OCI-LY7 (cell line): ENCODE measurements around the gene MGAT4C. TPM values are rescaled to one million over a fixed set of nuclear protein-coding genes. Genes with fewer than 3 reads are reported as not detected.

ENCODE experiments used
- BruUV-seq: library from RNA; stranded (reverse); fragments of 400-500 nt; replicated peaks from 2 replicates; lab custom pipeline; 2021; lab: Mats Ljungman, UMichigan
- CTCF ChIA-PET: fragments of 300-600 bp; sonication (Branson Sonifier 250); formaldehyde crosslinking; loops from one replicate; lab custom pipeline; 2022; ENCODE audit warnings: antibody characterized with exemption; ENCODE audit not compliant: unreplicated experiment; lab: Charles Lee
- POLR2A ChIA-PET: fragments of 300-600 bp; sonication (Branson Sonifier 250); formaldehyde crosslinking; loops from one replicate; lab custom pipeline; 2022; ENCODE audit warnings: antibody characterized with exemption; lab: Charles Lee
- DNase-seq: peaks from one replicate; pipeline ENCODE4 v3.0.0-alpha.2; 2015; ENCODE audit warnings: low spot score
- H2AFZ ChIP-seq: fragments of 200-600 bp; sonication (generic), shearing (Covaris generic); 2 replicates; pipeline ENCODE4 v1.6.1; 2014; ENCODE audit warnings: mild to moderate bottlenecking, antibody characterized with exemption, low read length, moderate library complexity
- H3K27ac ChIP-seq: fragments of 200-600 bp; sonication (generic); 2 replicates; pipeline ENCODE4 v1.5.1; 2014; ENCODE audit warnings: mixed run types, low read depth, mild to moderate bottlenecking, moderate library complexity, low read length, inconsistent platforms; ENCODE audit not compliant: poor library complexity, severe bottlenecking
- H3K36me3 ChIP-seq: fragments of 200-600 bp; sonication (generic); 2 replicates; pipeline ENCODE4 v1.6.1; 2014; ENCODE audit warnings: mild to moderate bottlenecking, antibody characterized with exemption, low read length, moderate library complexity, mixed read lengths; ENCODE audit not compliant: insufficient read depth
- H3K4me1 ChIP-seq: fragments of 200-600 bp; sonication (generic); 2 replicates; pipeline ENCODE4 v1.5.1; 2014; ENCODE audit warnings: mild to moderate bottlenecking, low read length; ENCODE audit not compliant: insufficient read depth, poor library complexity, severe bottlenecking
- H3K4me2 ChIP-seq: fragments of 200-600 bp; sonication (generic); 2 replicates; pipeline ENCODE4 v1.6.1; 2014; ENCODE audit warnings: mild to moderate bottlenecking, low read length
- H3K4me3 ChIP-seq: fragments of 200-600 bp; sonication (generic); 2 replicates; pipeline ENCODE4 v1.5.1; 2014; ENCODE audit warnings: mild to moderate bottlenecking, low read depth, low read length; ENCODE audit not compliant: poor library complexity, severe bottlenecking
- H3K79me2 ChIP-seq: fragments of 200-600 bp; sonication (generic); 2 replicates; pipeline ENCODE4 v1.6.1; 2016; ENCODE audit warnings: low read depth, mild to moderate bottlenecking, low read length, moderate library complexity, mixed read lengths; ENCODE audit not compliant: insufficient read depth
- H3K9me2 ChIP-seq: fragments of 200-600 bp; sonication (generic); 2 replicates; pipeline ENCODE4 v1.6.1; 2016; ENCODE audit warnings: mild to moderate bottlenecking, low read length, mixed read lengths; ENCODE audit not compliant: insufficient read depth
- H3K9me3 ChIP-seq: fragments of 200-600 bp; sonication (generic); 2 replicates; pipeline ENCODE4 v1.6.1; 2014; ENCODE audit warnings: mild to moderate bottlenecking, mixed run types, low read length, mixed read lengths
- H4K20me1 ChIP-seq: fragments of 200-600 bp; sonication (generic); 2 replicates; pipeline ENCODE4 v1.6.1; 2014; ENCODE audit warnings: mild to moderate bottlenecking, antibody characterized with exemption, low read length, moderate library complexity, mixed read lengths; ENCODE audit not compliant: insufficient read depth
- EZH2phosphoT487 ChIP-seq: fragments of 200-600 bp; sonication (generic); IDR thresholded peaks from 2 replicates; pipeline ENCODE4 v1.6.1; 2018; ENCODE audit warnings: low read depth, borderline replicate concordance, mild to moderate bottlenecking, mixed run types, antibody characterized with exemption, low read length, moderate library complexity, mixed read lengths
- intact Hi-C: fragments of 100-400 bp; cut with micrococcal nuclease; formaldehyde crosslinking; loops from one replicate; pipeline ENCODE4 v1.10.0; 2022; ENCODE audit not compliant: unreplicated experiment
- total RNA-seq, 2 experiments: library from RNA; depleted of rRNA in 1 of 2; stranded (reverse); fragments of >200 nt in 1 of 2; shearing (Covaris generic) in 1 of 2; gene quantifications; 2 replicates each; pipeline ENCODE4 v1.2.3, GENCODE V29; 2014 to 2022
- TF ChIP-seq, protein P1 (sequence below): fragments of 200-600 bp; sonication (generic); conservative IDR thresholded peaks from 2 replicates; pipeline ENCODE4 v1.5.1; 2014; ENCODE audit warnings: mild to moderate bottlenecking, antibody characterized with exemption, low read length, moderate library complexity, mixed read lengths

The MGAT4C gene
- total RNA-seq, 2 experiments from 2014 or later, result not detected

DNA sequence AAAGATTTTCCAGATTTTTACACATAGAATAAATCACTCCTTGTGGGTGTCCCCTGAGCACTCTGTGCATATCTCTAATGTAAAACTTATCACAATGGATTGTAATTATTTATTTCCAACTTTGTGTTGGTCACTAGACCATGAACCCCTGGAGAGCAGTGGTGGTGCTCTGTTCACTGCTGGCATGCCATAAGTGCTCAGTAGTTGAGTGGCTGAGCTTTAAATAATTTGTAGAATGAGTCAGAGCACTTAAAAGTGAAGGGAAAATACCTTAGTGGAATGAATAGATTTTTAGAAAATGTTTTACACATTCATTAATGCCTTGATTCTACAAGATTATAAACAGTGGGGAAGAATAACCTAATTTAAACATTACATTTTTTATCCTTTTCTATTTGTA, 6.3 kb downstream of the MGAT4C start:
- ChIA-PET POLR2A (no interaction called here), CTCF (no interaction called here)
- DNase-seq, result no peak
- Histone ChIP-seq H3K27ac (no peak overlapping the region), H2AFZ (no peak overlapping the region), H4K20me1 (no peaks in the 10 kb centered on the region), H3K79me2 (no peaks in the 10 kb centered on the region), H3K36me3 (no peaks in the 10 kb centered on the region), H3K9me2 (no peaks in the 10 kb centered on the region), H3K4me1 (no peaks in the 10 kb centered on the region), H3K4me3 (no peak overlapping the region), H3K4me2 (no peak overlapping the region), H3K9me3 (no peaks in the 10 kb centered on the region)
- BruUV-seq, result no TSS peak
- TF ChIP-seq, protein P1, sequence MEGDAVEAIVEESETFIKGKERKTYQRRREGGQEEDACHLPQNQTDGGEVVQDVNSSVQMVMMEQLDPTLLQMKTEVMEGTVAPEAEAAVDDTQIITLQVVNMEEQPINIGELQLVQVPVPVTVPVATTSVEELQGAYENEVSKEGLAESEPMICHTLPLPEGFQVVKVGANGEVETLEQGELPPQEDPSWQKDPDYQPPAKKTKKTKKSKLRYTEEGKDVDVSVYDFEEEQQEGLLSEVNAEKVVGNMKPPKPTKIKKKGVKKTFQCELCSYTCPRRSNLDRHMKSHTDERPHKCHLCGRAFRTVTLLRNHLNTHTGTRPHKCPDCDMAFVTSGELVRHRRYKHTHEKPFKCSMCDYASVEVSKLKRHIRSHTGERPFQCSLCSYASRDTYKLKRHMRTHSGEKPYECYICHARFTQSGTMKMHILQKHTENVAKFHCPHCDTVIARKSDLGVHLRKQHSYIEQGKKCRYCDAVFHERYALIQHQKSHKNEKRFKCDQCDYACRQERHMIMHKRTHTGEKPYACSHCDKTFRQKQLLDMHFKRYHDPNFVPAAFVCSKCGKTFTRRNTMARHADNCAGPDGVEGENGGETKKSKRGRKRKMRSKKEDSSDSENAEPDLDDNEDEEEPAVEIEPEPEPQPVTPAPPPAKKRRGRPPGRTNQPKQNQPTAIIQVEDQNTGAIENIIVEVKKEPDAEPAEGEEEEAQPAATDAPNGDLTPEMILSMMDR, result no peak
- TF ChIP-seq EZH2phosphoT487, result no peak
- intact Hi-C loops, result no loop called here

GRCh38 chr12:86249276-86249675, 6.9 kb downstream of the MGAT4C start:
- POLR2A ChIA-PET, result no interaction called here

GRCh38 chr12:86247871-86248270, 8.3 kb downstream of the MGAT4C start:
- H3K9me3 ChIP-seq, result no peaks in the 10 kb centered on the region
- no peak overlapping the region for H3K4me3 ChIP-seq
- H2AFZ ChIP-seq, result no peak overlapping the region
- no peaks in the 10 kb centered on the region for H3K79me2 ChIP-seq
- no peak overlapping the region for H3K4me2 ChIP-seq
- no peaks in the 10 kb centered on the region for H3K9me2 ChIP-seq
- intact Hi-C loops, result no loop called here
- CTCF ChIA-PET, result no interaction called here
- H3K36me3 ChIP-seq, result no peaks in the 10 kb centered on the region
- H4K20me1 ChIP-seq, result no peaks in the 10 kb centered on the region
- no peaks in the 10 kb centered on the region for H3K4me1 ChIP-seq
- BruUV-seq, result no TSS peak
- POLR2A ChIA-PET, result no interaction called here
- DNase-seq, result no peak
- no peak overlapping the region for H3K27ac ChIP-seq
- TF ChIP-seq EZH2phosphoT487, result no peak
- TF ChIP-seq, protein P1, result no peak

More at GRCh38 chr12:86249276-86249675, 6.9 kb downstream of the MGAT4C start:
- no peak overlapping the region for H2AFZ ChIP-seq
- CTCF ChIA-PET, result no interaction called here
- H3K4me3 ChIP-seq, result no peak overlapping the region
- no peak for DNase-seq
- H3K27ac ChIP-seq, result no peak overlapping the region
- H3K4me2 ChIP-seq, result no peak overlapping the region
- H4K20me1 ChIP-seq, result no peaks in the 10 kb centered on the region
- no peaks in the 10 kb centered on the region for H3K36me3 ChIP-seq
- H3K79me2 ChIP-seq, result no peaks in the 10 kb centered on the region
- H3K4me1 ChIP-seq, result no peaks in the 10 kb centered on the region
- no peaks in the 10 kb centered on the region for H3K9me3 ChIP-seq
- TF ChIP-seq, protein P1, result no peak
- no peak for TF ChIP-seq EZH2phosphoT487
- BruUV-seq, result no TSS peak
- intact Hi-C loops, result no loop called here
- H3K9me2 ChIP-seq, result no peaks in the 10 kb centered on the region
